PFSK-1 (cell line): ENCODE measurements around the gene KLHL22.

Experiments used
- POLR2AphosphoS5 ChIP-seq: IDR thresholded peaks from 2 replicates; pipeline ENCODE4 v1.6.1; 2012; ENCODE audit warnings: low read depth, mild to moderate bottlenecking, control low read depth, low read length, moderate library complexity
- TF ChIP-seq, protein P1 (sequence below), 2 experiments: IDR thresholded peaks; 2 replicates each; pipeline versions ENCODE4 v1.6.1 to v1.8.0; 2011 to 2012; ENCODE audit warnings: low read depth in 2 of 2, low read length in 2 of 2, control low read depth in 1 of 2, inconsistent platforms in 1 of 2, mild to moderate bottlenecking in 1 of 2, moderate library complexity in 1 of 2; ENCODE audit not compliant: insufficient read depth in 1 of 2

DNA sequence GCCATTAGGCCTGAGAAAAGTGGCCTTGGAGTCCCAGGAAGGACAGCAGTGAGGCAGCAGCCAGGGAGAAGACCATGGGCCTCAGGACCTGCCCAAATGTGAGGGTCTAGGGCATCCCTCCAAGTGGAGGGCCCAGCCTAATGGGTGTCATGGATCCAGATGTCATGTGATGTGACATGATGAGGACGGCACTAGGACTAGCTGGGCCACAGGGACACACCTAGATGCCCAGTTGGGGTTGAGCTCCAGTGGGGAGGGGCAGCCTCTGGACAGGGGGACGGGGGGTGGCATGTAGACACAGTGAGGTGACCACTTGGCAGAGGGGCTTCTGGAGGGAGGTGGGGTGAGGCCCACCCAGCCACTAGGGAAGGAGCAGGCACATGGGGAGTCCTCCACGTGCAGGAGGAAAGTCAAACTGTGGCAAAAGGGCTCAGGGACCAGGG lies 63.3 kb downstream of the KLHL22 start:
- TF ChIP-seq POLR2AphosphoS5 = no peak
- TF ChIP-seq, protein P1, sequence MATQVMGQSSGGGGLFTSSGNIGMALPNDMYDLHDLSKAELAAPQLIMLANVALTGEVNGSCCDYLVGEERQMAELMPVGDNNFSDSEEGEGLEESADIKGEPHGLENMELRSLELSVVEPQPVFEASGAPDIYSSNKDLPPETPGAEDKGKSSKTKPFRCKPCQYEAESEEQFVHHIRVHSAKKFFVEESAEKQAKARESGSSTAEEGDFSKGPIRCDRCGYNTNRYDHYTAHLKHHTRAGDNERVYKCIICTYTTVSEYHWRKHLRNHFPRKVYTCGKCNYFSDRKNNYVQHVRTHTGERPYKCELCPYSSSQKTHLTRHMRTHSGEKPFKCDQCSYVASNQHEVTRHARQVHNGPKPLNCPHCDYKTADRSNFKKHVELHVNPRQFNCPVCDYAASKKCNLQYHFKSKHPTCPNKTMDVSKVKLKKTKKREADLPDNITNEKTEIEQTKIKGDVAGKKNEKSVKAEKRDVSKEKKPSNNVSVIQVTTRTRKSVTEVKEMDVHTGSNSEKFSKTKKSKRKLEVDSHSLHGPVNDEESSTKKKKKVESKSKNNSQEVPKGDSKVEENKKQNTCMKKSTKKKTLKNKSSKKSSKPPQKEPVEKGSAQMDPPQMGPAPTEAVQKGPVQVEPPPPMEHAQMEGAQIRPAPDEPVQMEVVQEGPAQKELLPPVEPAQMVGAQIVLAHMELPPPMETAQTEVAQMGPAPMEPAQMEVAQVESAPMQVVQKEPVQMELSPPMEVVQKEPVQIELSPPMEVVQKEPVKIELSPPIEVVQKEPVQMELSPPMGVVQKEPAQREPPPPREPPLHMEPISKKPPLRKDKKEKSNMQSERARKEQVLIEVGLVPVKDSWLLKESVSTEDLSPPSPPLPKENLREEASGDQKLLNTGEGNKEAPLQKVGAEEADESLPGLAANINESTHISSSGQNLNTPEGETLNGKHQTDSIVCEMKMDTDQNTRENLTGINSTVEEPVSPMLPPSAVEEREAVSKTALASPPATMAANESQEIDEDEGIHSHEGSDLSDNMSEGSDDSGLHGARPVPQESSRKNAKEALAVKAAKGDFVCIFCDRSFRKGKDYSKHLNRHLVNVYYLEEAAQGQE (IDR thresholded peaks at IDR 0.05; ENCODE audit: insufficient read depth in 1 of 2, low read depth in 2 of 2, low read length in 2 of 2) = no peak
